Small intestine (tissue), 7 donors: ENCODE results near the gene PLEKHF1. TPM values are rescaled to one million over a fixed set of nuclear protein-coding genes. Genes with fewer than 3 reads are reported as not detected.
A peak's percentile ranks its signal among the peaks of the same experiment; 100 is the strongest.
"Not testable (repeated sequence)": the region's sequence is repeated elsewhere in the genome, so short reads cannot be mapped to it uniquely, and the experiment has no call there.

Experiments
- DNase-seq, 2 donors: peaks; one replicate each; pipeline versions ENCODE4 v3.0.0 to v3.0.0-alpha.2; 2013
- FAIRE-seq: peaks from 2 replicates; lab custom pipeline; 2012; peaks lifted over from hg19 to GRCh38; lab: Jason Lieb, UNC
- H3K27ac ChIP-seq, 3 donors: one replicate each; pipeline ENCODE4 v1.5.1; 2013; ENCODE audit warnings: low read length in 2 of 3, mild to moderate bottlenecking in 2 of 3, control low read depth in 1 of 3, inconsistent platforms in 1 of 3, low read depth in 1 of 3, moderate library complexity in 1 of 3
- H3K27me3 ChIP-seq, 3 donors: one replicate each; pipeline ENCODE4 v1.6.1; 2013; ENCODE audit warnings: low read length in 3 of 3, inconsistent platforms in 1 of 3; ENCODE audit not compliant: control insufficient read depth in 3 of 3, insufficient read depth in 3 of 3
- H3K36me3 ChIP-seq, 3 donors: one replicate each; pipeline ENCODE4 v1.6.1; 2013; ENCODE audit warnings: low read length in 3 of 3, inconsistent platforms in 1 of 3, low read depth in 1 of 3, mild to moderate bottlenecking in 1 of 3, moderate library complexity in 1 of 3; ENCODE audit not compliant: control insufficient read depth in 3 of 3, insufficient read depth in 2 of 3
- H3K4me1 ChIP-seq, 3 donors: one replicate each; pipeline ENCODE4 v1.6.1; 2013; ENCODE audit warnings: low read length in 2 of 3, inconsistent platforms in 1 of 3, low read depth in 1 of 3, mild to moderate bottlenecking in 1 of 3, moderate library complexity in 1 of 3; ENCODE audit not compliant: control insufficient read depth in 3 of 3, insufficient read depth in 2 of 3
- H3K4me3 ChIP-seq, 3 donors: one replicate each; pipeline ENCODE4 v1.5.1; 2013; ENCODE audit warnings: low read length in 3 of 3, control low read depth in 1 of 3, inconsistent platforms in 1 of 3, low read depth in 1 of 3, mild to moderate bottlenecking in 1 of 3, moderate library complexity in 1 of 3
- H3K9me3 ChIP-seq, 2 donors: one replicate each; pipeline ENCODE4 v1.6.1; 2013; ENCODE audit warnings: low read depth in 1 of 2, low read length in 1 of 2; ENCODE audit not compliant: control insufficient read depth in 2 of 2, insufficient read depth in 1 of 2
- WGBS, 3 donors: extraction: QIAGEN DNeasy Blood & Tissue Kit; methylation state at CpG; one replicate each; pipeline ENCODE4 v1.1.7; 2013; 5-methylcytosine and 5-hydroxymethylcytosine counted together
- polyA plus RNA-seq, 4 donors: library from polyadenylated mRNA; stranded (reverse) in 3 of 4; unstranded in 1 of 4; fragments of 200-250 nt in 3 of 4; fragments of 120-200 nt in 1 of 4; gene quantifications; one replicate each; pipeline versions ENCODE4 v1.2.1 to v1.2.3, GENCODE V29; 2013
- donor health status: healthy with polysubstance abuse.
- donor health status: control.
- donor health status: control.
- donor health status: Bipolar disorder and iron deficiency.
- donor health status: healthy.

The PLEKHF1 gene
- polyA plus RNA-seq, 4 donors, result 1.6 to 12.2 (median 7.1) TPM

DNA sequence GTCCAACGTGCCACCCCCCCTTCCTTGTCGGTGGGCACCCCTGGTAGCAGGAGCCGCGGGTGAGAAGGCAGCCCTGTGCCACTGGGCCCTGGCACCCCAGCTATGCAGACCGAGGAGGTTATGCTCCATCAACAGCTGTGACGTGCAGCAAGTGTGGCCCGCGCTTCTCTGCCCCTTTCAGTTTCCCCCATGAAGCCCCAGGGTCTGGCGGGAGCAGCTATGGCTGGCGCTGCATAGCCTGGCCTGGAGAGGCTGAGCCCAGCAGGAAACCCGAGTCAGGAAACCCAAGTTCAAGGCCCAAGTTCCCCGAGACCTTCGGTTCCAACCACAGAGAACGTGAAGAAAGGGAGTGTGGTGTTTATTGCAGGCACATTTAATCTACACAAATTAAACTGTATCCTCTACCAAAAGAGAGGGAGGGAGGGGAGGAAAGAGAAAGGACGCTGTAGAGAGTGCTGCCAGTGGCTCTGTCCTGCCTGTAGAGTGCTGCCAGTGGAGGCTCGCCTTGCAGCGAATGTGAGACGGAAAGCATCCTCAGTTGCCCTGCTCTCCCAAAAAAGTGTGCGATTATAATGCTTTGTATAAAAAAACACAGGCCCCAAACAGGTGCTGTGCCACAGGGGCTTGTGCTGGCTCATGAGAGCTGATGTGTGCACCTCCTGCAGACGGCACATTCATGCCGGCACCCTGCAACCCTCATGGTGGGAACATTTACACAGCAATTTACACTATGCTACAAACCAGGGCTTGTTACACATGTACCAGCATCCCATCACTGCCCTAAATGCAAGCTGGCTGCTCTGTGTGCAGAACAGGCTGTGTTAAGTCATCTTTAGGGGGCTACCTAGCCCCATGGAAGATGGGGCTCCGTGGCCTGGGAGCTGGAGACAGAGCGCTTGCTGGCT lies 42.8 kb upstream of the PLEKHF1 start:
- Histone ChIP-seq H3K4me1 (peaks cover 0 to 4% (median 0%) of the 10 kb centered on the region in 3 donors), H3K4me3 (no peak overlapping the region), H3K36me3 (no peaks in the 10 kb centered on the region), H3K9me3 (no peaks in the 10 kb centered on the region), H3K27me3 (no peaks in the 10 kb centered on the region), H3K27ac (no peak overlapping the region)
- WGBS, 3 donors, result 67 to 77% (median 73%) methylated on average over 23 of the region's 23 CpGs
- no peak for FAIRE-seq
- DNase-seq, result peak in 1 of 2 donors; percentile 12

DNA sequence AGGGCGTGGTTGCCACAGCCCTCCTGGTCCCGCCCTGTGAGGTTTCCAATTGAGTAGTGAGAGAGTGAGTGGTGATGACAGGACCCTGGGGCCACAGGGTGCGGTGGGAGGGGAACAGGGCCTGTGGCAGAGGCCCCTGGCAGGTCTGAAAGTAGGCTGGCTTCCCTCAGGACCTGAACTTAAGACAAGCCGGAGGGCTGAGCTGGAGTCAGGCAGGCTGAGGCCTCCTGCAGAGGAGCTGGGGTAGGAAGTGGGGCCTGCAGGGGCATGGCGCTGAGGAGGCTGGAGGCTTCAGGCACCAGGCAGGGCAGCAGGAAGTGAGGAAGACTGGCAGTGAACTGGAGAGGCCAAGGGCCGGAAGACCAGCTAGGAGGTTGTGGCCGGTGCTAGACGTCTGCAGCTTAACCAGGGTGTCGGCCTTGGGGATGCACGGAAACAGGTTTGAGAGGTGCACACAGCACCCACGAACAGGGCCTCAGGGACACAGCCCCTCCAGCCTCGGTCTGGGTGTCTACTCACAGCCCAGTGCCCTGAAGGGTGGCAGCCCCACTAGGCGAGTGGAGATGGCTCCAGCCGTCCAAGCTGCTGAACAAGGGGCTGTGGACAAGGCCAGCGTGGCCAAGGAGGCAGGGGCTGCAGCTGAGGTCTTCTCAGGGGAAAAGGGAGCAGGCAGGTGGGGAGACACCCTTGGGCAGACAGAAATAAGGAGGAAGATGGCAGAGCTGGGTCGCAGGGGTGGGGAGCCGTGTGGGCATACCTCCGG lies 41.4 kb upstream of the PLEKHF1 start:
- Histone ChIP-seq H3K27ac (peak overlapping the region in 2 of 3 donors; percentile 2 to 51), H3K4me3 (peak overlapping the region in 1 of 3 donors; percentile 21), H3K27me3 (no peaks in the 10 kb centered on the region), H3K9me3 (no peaks in the 10 kb centered on the region), H3K36me3 (no peaks in the 10 kb centered on the region), H3K4me1 (peaks cover 0 to 4% (median 0%) of the 10 kb centered on the region in 3 donors)
- FAIRE-seq, result no peak
- WGBS, 3 donors, result 64 to 76% (median 72%) methylated on average over 18 of the region's 18 CpGs
- DNase-seq, result peak in 1 of 2 donors; percentile 24

DNA sequence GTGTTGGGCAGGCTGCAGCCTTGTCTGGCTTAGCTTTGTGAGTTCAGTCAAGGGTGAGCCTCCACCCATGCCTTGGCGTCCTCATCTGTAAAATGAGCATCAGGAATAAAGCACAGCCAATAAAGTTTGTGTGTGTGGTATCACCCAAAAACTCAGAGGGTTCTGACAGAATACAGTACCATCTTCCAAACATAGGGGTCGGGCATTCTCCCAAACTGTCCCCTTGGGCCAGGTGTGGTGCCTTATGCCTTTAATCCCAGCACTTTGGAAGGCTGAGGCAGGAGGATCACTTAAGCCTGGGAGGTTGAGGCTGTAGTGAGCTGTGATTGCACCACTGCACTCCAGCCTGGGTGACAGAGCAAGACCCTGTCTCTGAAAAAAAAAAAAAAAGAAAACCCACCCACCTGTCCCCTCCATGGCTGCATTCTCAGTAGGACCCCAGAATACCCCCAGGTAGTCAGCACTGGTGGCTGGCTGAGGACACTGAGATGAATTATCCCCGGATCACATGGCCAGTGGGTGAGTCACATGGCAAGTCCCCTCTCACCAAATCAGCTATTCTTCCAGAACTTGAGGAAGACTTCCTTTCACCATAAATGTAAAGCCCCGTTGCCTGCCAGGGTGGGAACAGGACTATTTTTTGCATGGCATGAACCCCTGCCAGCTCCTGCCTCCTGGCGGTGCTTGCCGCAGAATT lies 40.6 kb upstream of the PLEKHF1 start:
- H3K4me3 ChIP-seq, result peak overlapping the region in 1 of 3 donors; percentile 21
- no peaks in the 10 kb centered on the region for H3K27me3 ChIP-seq
- no peaks in the 10 kb centered on the region for H3K36me3 ChIP-seq
- no peak for FAIRE-seq
- peaks cover 0 to 4% (median 0%) of the 10 kb centered on the region in 3 donors for H3K4me1 ChIP-seq
- no peak for DNase-seq
- H3K27ac ChIP-seq, result peak overlapping the region; percentile 2 to 49 (median 25)
- 64 to 79% (median 73%) methylated on average over 6 of the region's 6 CpGs for WGBS, 3 donors
- H3K9me3 ChIP-seq, result no peaks in the 10 kb centered on the region

GRCh38 chr19:29625186-29625651 lies 40.0 kb upstream of the PLEKHF1 start:
- H3K4me3 ChIP-seq, result no peak overlapping the region
- H3K27ac ChIP-seq, result peak overlapping the region in 1 of 3 donors; percentile 25
- H3K27me3 ChIP-seq, result no peaks in the 10 kb centered on the region
- DNase-seq (peak in 1 of 2 donors; percentile 56), FAIRE-seq (no peak)
- no peaks in the 10 kb centered on the region for H3K9me3 ChIP-seq
- H3K4me1 ChIP-seq, result peaks cover 0 to 4% (median 0%) of the 10 kb centered on the region in 3 donors
- H3K36me3 ChIP-seq, result no peaks in the 10 kb centered on the region
- 40 to 69% (median 50%) methylated on average over 9 of the region's 9 CpGs for WGBS, 3 donors

DNA sequence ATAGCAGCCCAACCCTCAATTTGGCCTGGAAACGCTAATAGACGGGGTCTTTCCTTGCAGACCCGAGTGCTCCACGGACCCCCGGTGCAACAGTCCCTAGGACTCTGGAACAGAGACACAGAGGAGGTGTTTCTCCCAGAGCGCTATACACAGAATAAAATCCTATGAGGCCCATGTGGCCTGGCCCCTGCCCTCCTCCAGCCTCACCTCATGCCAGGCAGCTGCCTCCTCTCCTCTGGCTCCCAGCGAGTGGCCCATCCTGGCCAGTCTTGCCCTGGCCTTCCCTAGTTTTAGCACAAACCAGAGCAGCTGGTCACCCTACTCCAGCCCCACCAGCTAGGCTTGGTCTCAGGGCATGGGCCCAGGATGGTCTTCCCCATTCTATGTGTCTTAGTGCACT lies 38.9 kb upstream of the PLEKHF1 start:
- H3K9me3 ChIP-seq, result no peaks in the 10 kb centered on the region
- no peaks in the 10 kb centered on the region for H3K27me3 ChIP-seq
- no peak overlapping the region for H3K27ac ChIP-seq
- no peak overlapping the region for H3K4me3 ChIP-seq
- WGBS, 3 donors, result 96 to 99% (median 96%) methylated on average over 7 of the region's 7 CpGs
- FAIRE-seq (no peak), DNase-seq (no peak)
- peaks cover 0 to 4% (median 0%) of the 10 kb centered on the region in 3 donors for H3K4me1 ChIP-seq
- no peaks in the 10 kb centered on the region for H3K36me3 ChIP-seq

GRCh38 chr19:29626832-29627231 lies 38.4 kb upstream of the PLEKHF1 start:
- DNase-seq, FAIRE-seq: not testable (repeated sequence)

GRCh38 chr19:29628661-29629385 lies 36.4 kb upstream of the PLEKHF1 start:
- Histone ChIP-seq H3K4me3 (no peak overlapping the region), H3K36me3 (no peaks in the 10 kb centered on the region), H3K27ac (no peak overlapping the region), H3K4me1 (peaks cover 0 to 4% (median 0%) of the 10 kb centered on the region in 3 donors), H3K9me3 (no peaks in the 10 kb centered on the region), H3K27me3 (no peaks in the 10 kb centered on the region)
- DNase-seq (no peak), FAIRE-seq (no peak)
- 89 to 91% (median 90%) methylated on average over 16 of the region's 16 CpGs for WGBS, 3 donors

More at GRCh38 chr19:29626832-29627231, 38.4 kb upstream of the PLEKHF1 start:
- not testable (repeated sequence) for H3K27ac ChIP-seq, H3K4me1 ChIP-seq, H3K4me3 ChIP-seq, H3K27me3 ChIP-seq, H3K36me3 ChIP-seq, H3K9me3 ChIP-seq
- WGBS, 3 donors, result 43 to 80% (median 62%) methylated on average over 9 of the region's 9 CpGs
